Glutamatergic neuron (in vitro differentiated cells): ENCODE data around the gene ZNF827. TPM values are rescaled to one million over a fixed set of nuclear protein-coding genes. Genes with fewer than 3 reads are reported as not detected.

Source experiments
- DNase-seq: peaks from one replicate; pipeline ENCODE4 v3.0.0; 2022
- H3K27ac Mint-ChIP-seq: one replicate; pipeline ENCODE4 v1.8.0; 2020; ENCODE audit warnings: mild to moderate bottlenecking, mixed read lengths, inconsistent platforms; ENCODE audit not compliant: unreplicated experiment
- H3K27me3 Mint-ChIP-seq: one replicate; pipeline ENCODE4 v1.8.0; 2020; ENCODE audit warnings: mild to moderate bottlenecking, moderate library complexity, mixed read lengths, inconsistent platforms; ENCODE audit not compliant: unreplicated experiment
- H3K36me3 Mint-ChIP-seq: one replicate; pipeline ENCODE4 v1.8.0; 2020; ENCODE audit warnings: mild to moderate bottlenecking, mixed read lengths, inconsistent platforms; ENCODE audit not compliant: unreplicated experiment
- H3K4me1 Mint-ChIP-seq: one replicate; pipeline ENCODE4 v1.8.0; 2020; ENCODE audit warnings: mild to moderate bottlenecking, low read depth, mixed read lengths, inconsistent platforms; ENCODE audit not compliant: unreplicated experiment
- H3K4me3 Mint-ChIP-seq: one replicate; pipeline ENCODE4 v1.8.0; 2020; ENCODE audit warnings: mild to moderate bottlenecking, mixed read lengths, inconsistent platforms; ENCODE audit not compliant: unreplicated experiment
- H3K9me3 Mint-ChIP-seq: one replicate; pipeline ENCODE4 v1.8.0; 2020; ENCODE audit warnings: mild to moderate bottlenecking, moderate library complexity, mixed read lengths, inconsistent platforms; ENCODE audit not compliant: unreplicated experiment
- total RNA-seq: library from RNA; stranded (reverse); fragmentation: NEBNext Ultra II Directional; extraction: Animal tissue kit (Norgen Biotek cat#: 25700); gene quantifications from one replicate; pipeline ENCODE4 v1.2.1, GENCODE V29; 2021; ENCODE audit not compliant: unreplicated experiment
- TF ChIP-seq, protein P1 (sequence below): fragments of 200-600 bp; sonication (generic); IDR thresholded peaks from one replicate; pipeline ENCODE4 v1.5.0; 2021; ENCODE audit not compliant: partially characterized antibody, unreplicated experiment

Gene ZNF827
- total RNA-seq, 1 donor from 2014 or later = 227 TPM

DNA sequence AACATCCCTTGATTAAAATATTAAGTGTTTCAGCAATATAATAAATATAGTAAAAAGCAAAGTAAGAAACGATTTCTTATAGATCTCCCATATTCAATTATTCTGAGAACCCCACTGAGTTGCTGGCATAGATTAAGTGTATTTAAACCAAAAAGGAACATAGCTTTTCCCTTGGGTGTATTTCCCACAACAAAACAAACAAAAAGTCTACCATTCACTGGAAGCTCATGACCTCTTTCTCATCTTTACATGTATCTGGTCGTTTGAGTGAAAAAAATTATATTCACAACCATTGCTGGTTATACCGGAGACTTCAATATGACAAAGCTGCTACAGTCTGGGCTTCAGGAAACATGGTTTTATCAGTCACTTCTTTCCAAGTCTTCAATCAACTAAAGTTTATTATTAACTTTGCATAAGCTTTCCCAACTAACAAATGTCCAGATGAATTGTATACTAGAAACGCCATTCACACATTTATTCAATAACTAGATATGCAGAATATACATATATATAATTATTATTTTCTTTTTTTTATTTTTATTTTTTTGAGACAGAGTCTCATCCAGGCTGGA lies 38.6 kb downstream of the ZNF827 start:
- no peaks in the 10 kb centered on the region for H3K9me3 Mint-ChIP-seq
- DNase-seq = no peak
- H3K27me3 Mint-ChIP-seq = no peaks in the 10 kb centered on the region
- no peak overlapping the region for H3K27ac Mint-ChIP-seq
- H3K36me3 Mint-ChIP-seq = no peaks in the 10 kb centered on the region
- H3K4me1 Mint-ChIP-seq = peaks cover 7% of the 10 kb centered on the region
- no peak overlapping the region for H3K4me3 Mint-ChIP-seq
- TF ChIP-seq, protein P1, sequence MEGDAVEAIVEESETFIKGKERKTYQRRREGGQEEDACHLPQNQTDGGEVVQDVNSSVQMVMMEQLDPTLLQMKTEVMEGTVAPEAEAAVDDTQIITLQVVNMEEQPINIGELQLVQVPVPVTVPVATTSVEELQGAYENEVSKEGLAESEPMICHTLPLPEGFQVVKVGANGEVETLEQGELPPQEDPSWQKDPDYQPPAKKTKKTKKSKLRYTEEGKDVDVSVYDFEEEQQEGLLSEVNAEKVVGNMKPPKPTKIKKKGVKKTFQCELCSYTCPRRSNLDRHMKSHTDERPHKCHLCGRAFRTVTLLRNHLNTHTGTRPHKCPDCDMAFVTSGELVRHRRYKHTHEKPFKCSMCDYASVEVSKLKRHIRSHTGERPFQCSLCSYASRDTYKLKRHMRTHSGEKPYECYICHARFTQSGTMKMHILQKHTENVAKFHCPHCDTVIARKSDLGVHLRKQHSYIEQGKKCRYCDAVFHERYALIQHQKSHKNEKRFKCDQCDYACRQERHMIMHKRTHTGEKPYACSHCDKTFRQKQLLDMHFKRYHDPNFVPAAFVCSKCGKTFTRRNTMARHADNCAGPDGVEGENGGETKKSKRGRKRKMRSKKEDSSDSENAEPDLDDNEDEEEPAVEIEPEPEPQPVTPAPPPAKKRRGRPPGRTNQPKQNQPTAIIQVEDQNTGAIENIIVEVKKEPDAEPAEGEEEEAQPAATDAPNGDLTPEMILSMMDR = no peak

GRCh38 chr4:145898926-145899531 lies 39.6 kb downstream of the ZNF827 start:
- Mint-ChIP-seq H3K4me1 (peaks cover 7% of the 10 kb centered on the region), H3K9me3 (no peaks in the 10 kb centered on the region), H3K27ac (no peak overlapping the region), H3K4me3 (no peak overlapping the region), H3K36me3 (no peaks in the 10 kb centered on the region), H3K27me3 (no peaks in the 10 kb centered on the region)
- TF ChIP-seq, protein P1 = no peak
- DNase-seq = no peak

GRCh38 chr4:145898466-145898865 lies 40.2 kb downstream of the ZNF827 start:
- TF ChIP-seq, protein P1 = no peak
- Mint-ChIP-seq H3K4me1 (peaks cover 8% of the 10 kb centered on the region), H3K9me3 (no peaks in the 10 kb centered on the region), H3K27ac (no peak overlapping the region), H3K4me3 (no peak overlapping the region), H3K36me3 (no peaks in the 10 kb centered on the region), H3K27me3 (no peaks in the 10 kb centered on the region)
- DNase-seq = no peak

DNA sequence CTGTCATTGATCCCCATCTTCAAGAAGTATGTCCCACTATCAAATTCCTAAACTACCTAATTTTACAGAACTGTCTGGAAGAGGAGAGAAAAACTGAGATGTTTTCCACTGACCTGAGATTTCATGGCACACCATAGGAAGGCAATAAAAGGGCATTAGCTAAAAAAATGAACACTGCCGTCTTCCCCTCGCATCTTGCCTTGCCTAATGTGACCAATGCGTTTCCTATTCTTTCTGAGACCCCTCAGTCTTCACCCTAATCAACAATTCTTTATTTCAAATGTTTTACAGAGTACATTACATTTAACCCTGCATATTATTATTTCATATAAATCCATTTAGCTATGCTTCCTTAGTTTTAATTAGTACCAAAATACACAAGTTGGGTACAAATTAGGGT lies 43.6 kb downstream of the ZNF827 start:
- no peak overlapping the region for H3K4me3 Mint-ChIP-seq
- TF ChIP-seq, protein P1 = no peak
- H3K27ac Mint-ChIP-seq = no peak overlapping the region
- no peak for DNase-seq
- no peaks in the 10 kb centered on the region for H3K27me3 Mint-ChIP-seq
- peaks cover 30% of the 10 kb centered on the region for H3K4me1 Mint-ChIP-seq
- peaks cover 3% of the 10 kb centered on the region for H3K9me3 Mint-ChIP-seq
- no peaks in the 10 kb centered on the region for H3K36me3 Mint-ChIP-seq

DNA sequence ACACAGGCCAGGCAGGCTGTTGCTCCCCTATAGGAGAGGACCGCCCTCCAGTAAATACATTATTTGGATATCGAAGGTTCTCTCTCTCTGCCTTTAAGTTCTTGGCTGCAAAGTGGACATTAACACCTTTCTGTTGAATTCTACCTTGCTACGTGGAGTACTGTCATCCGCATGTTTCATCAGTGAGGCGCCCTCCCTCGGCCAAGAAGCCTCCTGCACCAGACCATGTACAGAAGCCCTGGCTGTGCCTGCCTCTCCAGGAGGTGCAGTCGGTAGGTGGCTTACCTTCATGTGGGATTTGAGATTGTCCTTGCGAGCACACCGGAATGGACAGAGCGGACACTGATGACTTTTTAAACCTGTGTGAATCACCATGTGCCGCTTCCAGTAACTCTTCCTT lies 46.7 kb downstream of the ZNF827 start:
- peaks cover 43% of the 10 kb centered on the region for H3K4me1 Mint-ChIP-seq
- peak overlapping the region; percentile 41 for H3K27ac Mint-ChIP-seq

More for the DNA sequence above, 46.7 kb downstream of the ZNF827 start:
- H3K36me3 Mint-ChIP-seq = no peaks in the 10 kb centered on the region
- H3K9me3 Mint-ChIP-seq = peaks cover 3% of the 10 kb centered on the region
- TF ChIP-seq, protein P1 = no peak
- peaks cover 6% of the 10 kb centered on the region for H3K27me3 Mint-ChIP-seq
- peak overlapping the region; percentile 1 for H3K4me3 Mint-ChIP-seq
- no peak for DNase-seq
